GM18511 (cell line): Measurements from ENCODE around the gene KRTAP4-16.
"Not testable (repeated sequence)": the region's sequence is repeated elsewhere in the genome, so short reads cannot be mapped to it uniquely, and the experiment has no call there.

Source experiments
- ATAC-seq: cut with Tn5 transposase; IDR thresholded peaks from one replicate; pipeline ENCODE4 v1.9.1; 2021; ENCODE audit warnings: mild to moderate bottlenecking, moderate library complexity; ENCODE audit not compliant: unreplicated experiment

KRTAP4-16 gene

DNA sequence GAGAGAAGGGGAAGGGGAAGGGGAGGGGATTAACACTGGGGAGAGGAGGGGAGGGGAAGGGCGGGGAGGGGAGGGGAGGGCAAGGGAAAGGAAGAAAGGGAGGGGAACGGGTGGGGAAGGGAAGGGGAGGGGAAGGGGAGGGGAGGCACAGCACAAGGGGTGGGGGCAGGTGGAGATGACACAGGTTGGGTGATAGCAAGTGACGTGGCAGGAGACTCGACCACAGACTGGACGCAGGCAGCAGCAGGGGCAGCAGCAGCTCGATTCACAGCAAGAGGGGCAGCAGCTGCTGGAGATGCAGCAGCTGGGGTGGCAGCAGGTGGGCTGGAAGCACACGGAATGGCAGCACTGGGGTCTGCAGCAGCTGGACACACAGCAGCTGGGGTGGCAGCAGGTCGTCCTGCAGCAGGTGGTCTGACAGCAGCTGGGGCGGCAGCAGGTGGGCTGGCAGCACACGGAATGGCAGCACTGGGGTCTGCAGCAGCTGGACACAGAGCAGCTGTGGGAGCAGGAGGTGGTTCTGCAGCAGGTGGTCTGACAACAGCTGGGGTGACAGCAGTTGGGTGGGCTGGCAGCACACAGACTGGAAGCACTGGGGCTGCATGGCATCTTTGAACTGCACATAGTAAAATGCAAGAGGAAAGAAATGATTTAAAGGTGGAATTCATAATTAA is at the start of gene KRTAP4-16:
TSS of gene KRTAP4-16 (minus strand) at position 624 of the 674 bp plus-strand sequence. CDS start at position 624, 0 bp downstream.
- ATAC-seq = no peak

DNA sequence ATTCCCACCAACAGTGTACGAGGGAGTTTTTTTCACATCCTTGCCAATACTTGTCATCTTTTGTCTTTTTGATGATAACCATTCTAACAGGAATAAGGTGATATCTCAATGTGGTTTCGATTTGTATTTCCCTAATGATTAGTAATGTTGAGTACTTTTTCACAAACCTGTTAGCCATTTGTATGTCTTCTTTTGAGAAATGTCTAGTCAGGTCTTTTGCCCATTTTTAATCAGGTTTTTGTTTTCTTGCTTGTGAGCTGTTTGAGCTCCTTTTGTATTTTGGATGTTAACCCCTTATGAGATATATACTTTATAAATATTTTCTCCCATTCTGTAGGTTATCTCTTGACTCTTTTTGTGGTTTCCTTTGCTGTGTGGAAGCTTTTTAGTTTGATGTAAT is 49.5 kb upstream of the KRTAP4-16 start:
- ATAC-seq = no peak

DNA sequence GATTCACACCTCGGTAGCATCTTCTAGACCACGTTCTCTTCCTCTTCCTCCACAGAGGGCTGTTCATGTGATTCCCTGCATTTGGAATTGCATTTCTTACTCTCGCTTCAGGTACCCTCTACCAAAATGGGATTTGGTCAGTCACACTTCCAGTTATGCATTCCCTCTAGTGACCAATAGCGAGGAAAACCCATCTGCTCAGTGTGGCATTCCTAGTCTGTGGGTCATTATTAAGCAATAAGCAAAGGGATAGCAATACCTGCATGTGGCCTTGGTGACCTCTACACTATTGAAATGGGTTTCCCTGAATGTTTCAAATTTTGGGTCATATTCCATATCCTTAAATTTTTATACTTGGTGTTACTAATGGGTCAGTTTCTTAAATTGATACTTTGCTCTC is 48.0 kb upstream of the KRTAP4-16 start:
- ATAC-seq = no peak

DNA sequence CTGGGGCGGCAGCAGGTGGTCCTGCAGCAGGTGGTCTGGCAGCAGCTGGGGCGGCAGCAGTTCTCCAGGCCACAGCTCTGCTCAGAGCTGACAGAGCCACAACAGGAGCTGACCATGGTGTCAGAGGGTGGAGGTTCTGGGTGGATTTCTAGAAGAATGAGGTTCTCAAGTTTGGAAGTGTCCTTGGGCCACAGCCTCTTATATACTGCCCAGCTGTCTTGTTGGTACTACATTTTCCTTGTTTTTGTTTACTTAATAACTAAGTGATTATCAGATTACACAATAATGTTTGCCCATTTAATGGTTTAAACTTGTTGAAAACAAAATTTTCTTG is 47.6 kb upstream of the KRTAP4-16 start, which contains the start of gene KRTAP4-5:
TSS of gene KRTAP4-5 (minus strand) at position 174 of the 334 bp plus-strand sequence. CDS start at position 116, 58 bp downstream.
- ATAC-seq = no peak

DNA sequence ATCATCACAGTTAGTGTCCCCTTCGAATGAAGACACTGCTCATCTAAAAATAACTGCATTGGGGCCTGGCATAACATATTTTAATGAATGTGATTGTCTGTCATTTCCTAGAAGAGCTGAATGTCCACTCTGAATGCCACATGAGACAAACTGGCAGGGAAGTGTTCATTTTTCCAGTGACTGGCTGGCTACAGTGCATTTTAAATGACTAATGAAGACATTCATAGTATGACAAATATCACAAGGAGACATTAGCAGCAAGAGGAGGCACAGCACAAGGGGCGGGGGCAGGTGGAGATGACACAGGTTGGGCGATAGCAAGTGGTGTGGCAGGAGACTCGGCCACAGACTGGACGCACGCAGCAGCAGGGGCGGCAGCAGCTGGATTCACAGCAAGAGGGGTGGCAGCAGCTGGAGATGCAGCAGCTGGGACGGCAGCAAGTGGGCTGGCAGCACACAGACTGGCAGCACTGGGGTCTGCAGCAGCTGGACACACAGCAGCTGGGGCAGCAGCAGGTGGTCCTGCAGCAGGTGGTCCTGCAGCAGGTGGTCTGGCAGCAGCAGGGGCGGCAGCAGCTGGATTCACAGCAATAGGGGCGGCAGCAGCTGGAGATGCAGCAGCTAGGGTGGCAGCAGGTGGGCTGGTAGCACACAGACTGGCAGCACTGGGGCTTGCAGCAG is 47.1 kb upstream of the KRTAP4-16 start:
- ATAC-seq = not testable (repeated sequence)

DNA sequence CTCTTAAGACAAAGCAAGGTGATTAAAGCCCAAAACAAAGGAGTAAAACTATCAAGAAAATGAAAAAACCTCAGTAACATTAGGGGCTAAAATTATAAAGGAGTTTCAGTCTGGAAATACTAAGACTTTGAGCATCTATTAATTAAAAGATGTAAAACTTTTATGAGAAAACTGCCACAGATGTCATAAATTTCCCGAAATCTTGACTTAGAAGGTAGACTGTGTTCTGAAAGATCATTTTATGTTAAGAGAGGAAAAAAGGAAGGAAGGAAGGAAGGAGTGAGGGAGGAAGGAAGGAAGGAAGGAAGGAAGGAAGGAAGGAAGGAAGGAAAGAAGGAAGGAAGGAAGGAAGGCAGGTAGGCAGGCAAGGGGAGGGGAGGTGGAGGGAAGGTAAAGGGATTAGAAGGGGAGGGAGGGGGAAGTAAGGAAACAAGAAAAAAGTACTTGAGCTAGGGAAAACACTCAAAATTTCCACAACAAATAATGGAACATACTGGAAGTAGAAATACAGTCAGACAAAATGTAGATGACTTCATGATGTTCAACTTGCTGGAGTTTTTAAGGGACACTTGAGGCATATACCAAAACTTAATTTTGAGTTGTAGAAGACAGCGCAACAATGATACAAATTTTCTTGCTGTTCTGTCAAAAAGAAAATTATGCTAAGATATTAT is 45.7 kb upstream of the KRTAP4-16 start:
- ATAC-seq = no peak

DNA sequence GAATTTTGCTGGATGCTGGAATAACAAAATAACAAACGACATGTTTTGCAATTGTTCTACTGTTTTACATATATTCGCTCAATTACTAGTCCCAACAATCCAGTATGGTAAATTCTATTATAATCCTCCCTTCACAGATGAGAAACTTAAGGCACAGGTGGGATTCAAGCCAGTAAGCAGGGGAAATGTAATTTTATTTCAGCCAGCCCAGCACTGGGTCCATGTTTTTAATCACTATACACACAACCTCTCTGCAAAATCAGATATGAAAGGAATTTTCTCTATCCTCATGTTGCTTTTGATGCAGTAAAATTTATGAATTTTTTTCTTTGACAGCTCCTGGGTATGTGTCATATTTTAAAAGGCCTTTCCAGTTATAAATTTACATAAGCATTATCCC is 43.3 kb upstream of the KRTAP4-16 start:
- ATAC-seq = no peak

DNA sequence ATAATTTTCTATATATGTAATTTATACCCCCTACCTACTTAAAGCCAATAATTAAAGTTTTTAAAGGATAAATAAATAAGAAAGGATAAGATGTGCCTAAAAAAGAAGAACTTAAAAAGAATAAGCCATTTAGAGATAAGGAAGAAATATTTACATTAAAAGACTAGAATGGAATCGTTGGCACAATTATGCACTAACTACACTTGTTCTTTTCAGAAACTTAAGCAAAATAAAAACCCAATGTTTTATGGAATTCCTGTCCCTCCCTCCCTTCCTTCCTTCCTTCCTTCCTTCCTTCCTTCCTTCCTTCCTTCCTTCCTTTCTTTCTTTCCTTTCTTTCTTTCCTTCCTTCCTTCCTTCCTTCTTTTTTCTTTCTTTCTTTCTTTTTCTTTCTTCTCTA is 42.8 kb upstream of the KRTAP4-16 start:
- ATAC-seq = no peak

DNA sequence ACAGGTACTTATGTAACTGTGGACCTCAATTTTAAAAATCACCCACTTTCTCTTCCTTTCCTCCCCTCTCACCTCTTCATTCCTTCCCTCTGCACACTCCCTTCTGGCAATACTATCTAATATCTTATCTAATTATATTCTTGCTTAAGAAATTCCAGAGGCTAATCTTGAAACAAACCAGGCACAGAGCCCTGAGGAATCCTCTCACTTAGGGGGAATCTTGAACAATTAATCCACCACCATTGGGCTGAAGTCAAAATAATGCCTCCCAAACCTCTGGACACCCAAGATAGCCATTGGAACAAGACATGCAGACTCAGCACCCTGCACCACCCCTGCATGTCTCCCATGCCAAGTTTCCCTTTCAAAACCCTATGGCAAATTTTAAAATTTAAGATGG is 39.4 kb upstream of the KRTAP4-16 start:
- ATAC-seq = no peak

DNA sequence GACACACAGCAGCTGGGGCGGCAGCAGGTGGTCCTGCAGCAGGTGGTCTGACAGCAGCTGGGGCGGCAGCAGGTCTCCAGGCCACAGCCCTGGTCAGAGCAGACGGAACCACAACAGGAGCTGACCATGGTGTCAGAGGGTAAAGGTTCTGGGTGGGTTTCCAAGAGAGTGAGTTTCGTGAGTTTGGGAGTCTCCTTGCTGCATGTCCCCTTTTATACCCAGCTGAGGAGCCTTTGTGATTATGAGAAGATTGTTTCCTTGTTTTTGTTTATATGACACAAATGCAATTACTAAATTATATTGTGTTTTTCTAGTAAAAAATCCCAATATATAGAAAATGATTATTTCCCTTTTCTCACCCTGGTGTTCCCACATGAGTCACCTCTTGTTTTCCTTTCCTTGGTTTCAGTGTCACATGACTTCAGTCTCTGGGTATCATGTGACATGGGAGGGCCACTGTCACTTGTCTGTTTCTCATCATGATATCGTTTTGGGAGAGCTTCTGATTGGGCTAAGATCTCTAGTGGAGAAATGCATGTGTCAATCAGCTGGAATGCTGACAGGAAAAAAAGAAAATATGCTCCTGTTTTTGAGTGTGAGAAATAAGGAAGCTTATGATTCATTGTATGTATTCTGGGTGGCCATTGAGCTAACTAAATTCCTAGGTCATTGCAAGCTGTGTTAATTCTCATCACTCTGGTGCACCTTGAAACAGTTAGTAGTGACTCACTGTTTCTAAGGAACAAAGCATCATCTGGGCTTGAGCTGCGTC is 38.5 kb upstream of the KRTAP4-16 start, which contains the start of gene KRTAP4-6:
TSS of gene KRTAP4-6 (minus strand) at position 185 of the 772 bp plus-strand sequence. CDS start at position 128, 57 bp downstream.
- ATAC-seq = no peak

DNA sequence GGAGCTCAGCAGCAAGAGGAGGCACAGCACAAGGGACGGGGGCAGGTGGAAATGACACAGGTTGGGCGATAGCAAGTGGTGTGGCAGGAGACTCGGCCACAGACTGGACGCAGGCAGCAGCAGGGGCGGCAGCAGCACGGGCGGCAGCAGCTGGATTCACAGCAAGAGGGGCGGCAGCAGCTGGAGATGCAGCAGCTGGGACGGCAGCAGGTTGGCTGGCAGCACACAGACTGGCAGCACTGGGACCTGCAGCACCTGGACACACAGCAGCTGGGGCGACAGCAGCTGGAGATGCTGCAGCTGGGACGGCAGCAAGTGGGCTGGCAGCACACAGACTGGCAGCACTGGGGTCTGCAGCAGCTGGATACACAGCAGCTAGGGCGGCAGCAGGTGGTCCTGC is 37.9 kb upstream of the KRTAP4-16 start:
- not testable (repeated sequence) for ATAC-seq

DNA sequence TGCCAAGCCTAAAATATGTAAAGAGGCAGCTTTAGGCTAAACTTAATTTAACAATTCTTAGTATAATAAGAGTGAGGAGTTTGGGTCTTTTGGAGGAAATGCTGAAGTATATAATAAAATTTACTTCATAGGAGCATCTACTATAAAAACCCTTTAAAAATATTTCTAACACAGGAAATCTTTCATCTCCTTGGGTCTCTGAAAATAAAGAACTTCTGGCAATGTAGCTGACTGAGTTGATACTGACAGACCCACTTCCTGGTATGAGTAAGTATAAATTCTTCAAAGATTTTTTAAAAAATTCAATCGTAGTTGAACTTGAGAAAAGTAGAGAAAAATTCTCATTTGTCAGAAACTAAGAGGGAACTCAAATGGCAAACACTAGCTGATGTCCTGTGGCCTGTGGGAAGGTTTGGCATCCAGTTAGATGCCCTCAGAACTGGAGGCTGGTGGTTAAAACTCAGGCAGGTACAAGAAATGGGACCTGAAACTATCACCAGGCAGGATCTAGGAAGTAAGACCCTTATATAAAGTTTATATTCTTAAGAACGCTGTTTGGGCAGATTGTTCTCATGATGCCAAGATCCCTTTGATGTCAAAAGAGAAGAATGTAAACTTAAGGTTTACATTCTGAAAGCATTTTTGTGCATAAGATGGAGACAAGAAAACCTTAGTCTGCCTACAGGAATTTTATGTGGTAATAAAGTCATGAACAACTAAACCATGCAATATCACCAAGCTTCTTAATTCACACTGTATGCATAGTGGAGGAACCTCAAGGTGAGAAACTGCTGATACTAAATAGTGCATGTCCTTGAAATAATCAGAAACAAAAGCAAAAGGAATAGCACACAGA is 32.1 kb upstream of the KRTAP4-16 start:
- no peak for ATAC-seq

DNA sequence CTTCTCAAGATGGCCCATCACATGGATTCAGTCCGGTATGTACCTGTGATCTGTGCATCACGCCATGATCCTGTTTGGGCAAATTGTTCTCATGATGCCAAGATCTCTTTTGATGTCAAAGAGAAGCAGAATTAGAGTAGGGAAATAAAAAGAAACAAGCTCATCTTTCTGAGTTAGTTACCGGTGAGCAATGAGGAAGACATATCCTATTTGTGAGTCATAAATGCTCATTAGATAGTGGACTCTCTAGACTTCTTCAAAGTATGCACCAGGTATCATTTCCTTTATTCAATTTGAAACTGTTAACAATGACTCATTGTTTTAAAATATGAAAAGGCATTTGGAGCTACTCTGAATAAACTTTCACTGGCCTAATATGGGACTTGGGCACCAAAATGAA is 30.0 kb upstream of the KRTAP4-16 start:
- ATAC-seq = no peak

DNA sequence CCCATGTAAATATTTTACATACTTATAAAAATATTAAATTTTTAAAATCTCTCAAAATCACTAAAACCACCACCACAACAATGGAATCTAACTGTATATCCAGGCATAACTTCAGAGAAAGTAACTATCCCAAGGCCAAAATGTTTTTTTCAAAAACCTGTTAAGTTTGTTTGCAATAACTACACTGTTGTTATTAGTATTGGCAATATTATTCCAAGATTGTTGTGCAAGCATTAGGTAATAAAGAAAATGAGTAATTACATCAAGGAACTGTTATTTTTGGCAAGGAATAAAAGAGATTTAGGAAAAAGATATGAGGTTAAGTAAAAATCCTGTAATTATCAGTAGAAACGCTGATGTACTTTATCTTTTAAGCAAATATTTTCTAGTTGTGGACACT is 25.4 kb upstream of the KRTAP4-16 start:
- no peak for ATAC-seq

DNA sequence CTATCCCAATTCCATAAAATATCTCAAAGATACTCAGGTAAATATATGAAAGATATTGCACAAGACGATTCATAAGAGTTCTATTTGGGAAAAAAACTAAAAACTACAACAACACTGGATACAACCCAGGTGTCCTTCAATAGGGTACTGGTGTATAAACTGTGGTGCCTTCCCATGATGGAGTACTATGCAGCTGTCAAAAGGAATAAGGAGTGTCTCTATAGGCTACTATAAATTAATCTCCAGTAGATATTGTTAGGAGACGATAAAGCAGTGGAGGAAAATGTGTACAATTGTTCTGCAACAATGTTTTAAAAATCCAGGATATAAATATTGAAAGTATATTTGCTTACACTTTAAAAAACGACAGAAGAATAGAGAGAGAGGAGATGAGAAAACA is 24.4 kb upstream of the KRTAP4-16 start:
- no peak for ATAC-seq

DNA sequence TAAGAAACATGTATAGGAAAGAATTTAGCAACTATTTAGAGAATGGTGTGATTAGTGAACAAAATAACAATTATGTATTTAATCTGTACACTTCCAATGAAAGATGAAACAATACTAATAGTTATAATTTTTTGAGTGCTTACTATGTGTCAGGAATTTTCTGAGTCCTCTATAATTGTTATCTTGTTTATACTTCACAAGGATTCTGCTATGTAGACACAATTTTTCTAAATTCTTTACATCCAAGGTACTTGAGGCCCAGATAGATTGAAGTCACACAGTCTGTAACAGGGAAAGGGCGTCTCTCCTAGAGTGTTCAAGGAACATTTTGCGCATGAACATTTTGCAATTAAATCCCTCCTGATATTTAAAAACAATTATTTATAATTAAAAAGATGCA is 23.1 kb upstream of the KRTAP4-16 start:
- ATAC-seq = no peak

DNA sequence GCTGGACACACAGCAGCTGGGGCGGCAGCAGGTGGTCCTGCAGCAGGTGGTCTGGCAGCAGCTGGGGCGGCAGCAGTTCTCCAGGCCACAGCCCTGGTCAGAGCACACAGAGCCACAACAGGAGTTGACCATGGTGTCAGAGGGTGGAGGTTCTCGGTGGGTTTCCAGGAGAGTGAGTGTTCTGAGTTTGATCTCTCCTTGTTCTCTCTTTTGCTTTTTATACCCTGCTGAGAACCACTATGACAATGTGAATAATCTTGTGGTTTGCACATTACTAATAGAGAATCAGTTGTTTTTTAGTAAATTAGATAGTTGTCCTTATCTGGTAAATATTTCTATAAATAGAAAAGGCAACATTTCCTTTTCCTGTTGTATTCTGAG is 22.0 kb upstream of the KRTAP4-16 start, which contains the start of gene KRTAP4-12:
TSS of gene KRTAP4-12 (minus strand) at position 192 of the 381 bp plus-strand sequence. CDS start at position 132, 60 bp downstream.
- ATAC-seq = not testable (repeated sequence)

DNA sequence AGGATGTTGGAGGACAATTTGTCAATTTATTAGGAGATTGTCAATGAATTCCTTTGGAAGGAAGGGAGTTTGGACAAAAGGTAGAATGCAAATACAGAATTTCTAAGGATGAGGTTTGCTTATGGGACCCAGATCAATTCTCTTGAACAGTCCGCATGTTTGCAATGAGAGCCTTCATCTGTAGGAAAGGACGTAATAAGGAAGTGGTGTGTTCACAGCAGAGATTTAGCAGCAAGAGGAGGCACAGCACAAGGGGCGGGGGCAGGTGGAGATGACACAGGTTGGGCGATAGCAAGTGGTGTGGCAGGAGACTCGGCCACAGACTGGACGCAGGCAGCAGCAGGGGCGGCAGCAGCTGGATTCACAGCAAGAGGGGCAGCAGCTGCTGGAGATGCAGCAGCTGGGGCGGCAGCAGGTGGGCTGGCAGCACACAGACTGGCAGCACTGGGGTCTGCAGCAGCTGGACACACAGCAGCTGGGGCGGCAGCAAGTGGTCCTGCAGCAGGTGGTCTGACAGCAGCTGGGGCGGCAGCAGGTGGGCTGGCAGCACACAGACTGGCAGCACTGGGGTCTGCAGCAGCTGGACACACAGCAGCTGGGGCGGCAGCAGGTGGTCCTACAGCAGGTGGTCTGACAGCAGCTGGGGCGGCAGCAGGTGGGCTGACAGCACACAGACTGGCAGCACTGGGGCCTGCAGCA is 21.4 kb upstream of the KRTAP4-16 start:
- ATAC-seq = not testable (repeated sequence)

DNA sequence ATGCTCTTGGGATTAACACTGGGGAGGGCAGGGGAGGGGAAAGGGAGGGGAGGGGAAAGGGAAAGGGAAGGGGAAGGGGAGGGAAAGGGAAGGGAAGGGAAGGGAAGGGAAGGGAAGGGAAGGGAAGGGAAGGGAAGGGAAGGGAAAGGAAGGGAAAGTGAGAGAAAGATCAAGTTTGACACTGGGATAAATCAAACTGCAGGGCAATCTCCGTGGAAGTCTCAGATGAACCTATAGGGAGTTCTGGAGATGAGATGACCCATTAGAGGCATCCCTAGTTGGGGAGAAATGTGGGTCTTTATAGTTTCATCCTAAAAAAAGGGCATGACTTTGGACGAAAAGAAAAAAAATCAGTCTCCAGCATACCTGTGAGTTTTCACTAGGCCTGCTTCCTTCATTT is 19.7 kb upstream of the KRTAP4-16 start:
- ATAC-seq = no peak
